GM23338 (cell line): ENCODE data around the gene AGAP1. TPM values are rescaled to one million over a fixed set of nuclear protein-coding genes. Genes with fewer than 3 reads are reported as not detected.

Experiments
- ATAC-seq: fragments of 200-7000 bp; cut with Tn5 transposase; 3 replicates; pipeline ENCODE4 v1.9.1; 2020
- DNase-seq: peaks from one replicate; pipeline ENCODE4 v3.0.0-alpha.2; 2015; ENCODE audit warnings: low spot score
- H2AFZ ChIP-seq: fragments of 200-600 bp; sonication (generic); 2 replicates; pipeline ENCODE4 v1.8.0; 2016; ENCODE audit warnings: antibody characterized with exemption, mild to moderate bottlenecking, moderate library complexity
- H3F3A ChIP-seq: fragments of 200-600 bp; sonication (generic); replicated peaks from 2 replicates; pipeline ENCODE4 v1.8.0; 2017; ENCODE audit warnings: antibody characterized with exemption, mixed run types, low read depth
- H3K27ac ChIP-seq: fragments of 200-600 bp; sonication (generic); 2 replicates; pipeline ENCODE4 v1.6.1; 2016; ENCODE audit warnings: low read depth
- H3K27me3 ChIP-seq: fragments of 200-600 bp; sonication (generic); 2 replicates; pipeline ENCODE4 v1.8.0; 2016; ENCODE audit warnings: mild to moderate bottlenecking, mixed run types, moderate library complexity; ENCODE audit not compliant: insufficient read depth
- H3K36me3 ChIP-seq: fragments of 200-600 bp; sonication (generic); 2 replicates; pipeline ENCODE4 v1.8.0; 2016; ENCODE audit warnings: mild to moderate bottlenecking; ENCODE audit not compliant: insufficient read depth
- H3K4me1 ChIP-seq: fragments of 200-600 bp; sonication (generic); 2 replicates; pipeline ENCODE4 v1.8.0; 2016; ENCODE audit warnings: mild to moderate bottlenecking, moderate library complexity; ENCODE audit not compliant: insufficient read depth
- H3K4me2 ChIP-seq: fragments of 200-600 bp; sonication (generic); 2 replicates; pipeline ENCODE4 v1.7.1; 2017; ENCODE audit warnings: mixed run types
- H3K4me3 ChIP-seq: fragments of 200-600 bp; sonication (generic); 2 replicates; pipeline ENCODE4 v1.6.1; 2016; ENCODE audit warnings: mixed run types
- H3K79me2 ChIP-seq: fragments of 200-600 bp; sonication (generic); replicated peaks from 2 replicates; pipeline ENCODE4 v1.8.0; 2017; ENCODE audit warnings: mild to moderate bottlenecking; ENCODE audit not compliant: insufficient read depth
- H3K9me2 ChIP-seq: fragments of 200-600 bp; sonication (generic); 2 replicates; pipeline ENCODE4 v1.8.0; 2017; ENCODE audit not compliant: insufficient read depth
- H4K20me1 ChIP-seq: fragments of 200-600 bp; sonication (generic); replicated peaks from 2 replicates; pipeline ENCODE4 v1.8.0; 2017; ENCODE audit warnings: mild to moderate bottlenecking; ENCODE audit not compliant: insufficient read depth
- H3K27ac Mint-ChIP-seq: 2 replicates; pipeline ENCODE4 v1.8.0; 2020; ENCODE audit warnings: inconsistent platforms, mild to moderate bottlenecking, moderate library complexity, mixed read lengths
- H3K27me3 Mint-ChIP-seq: 3 replicates; pipeline ENCODE4 v1.8.0; 2022; ENCODE audit warnings: low read depth, mild to moderate bottlenecking, moderate library complexity, mixed read lengths, inconsistent platforms; ENCODE audit not compliant: insufficient read depth, poor library complexity
- H3K36me3 Mint-ChIP-seq: 3 replicates; pipeline ENCODE4 v1.8.0; 2021; ENCODE audit warnings: low read depth, mild to moderate bottlenecking, inconsistent platforms, moderate library complexity, mixed read lengths
- H3K4me1 Mint-ChIP-seq: 3 replicates; pipeline ENCODE4 v1.8.0; 2020; ENCODE audit warnings: mild to moderate bottlenecking, inconsistent platforms, mixed read lengths
- H3K4me3 Mint-ChIP-seq: 3 replicates; pipeline ENCODE4 v1.8.0; 2021; ENCODE audit warnings: moderate library complexity, mild to moderate bottlenecking, inconsistent platforms, mixed read lengths
- H3K9me3 Mint-ChIP-seq: 3 replicates; pipeline ENCODE4 v1.8.0; 2020; ENCODE audit warnings: moderate library complexity, mild to moderate bottlenecking, inconsistent platforms, mixed read lengths
- CREB1 ChIP-seq: fragments of 250-450 bp; sonication (Bioruptor Pico); IDR thresholded peaks from 2 replicates; pipeline ENCODE4 v1.5.0; 2020; ENCODE audit warnings: low read depth, mild to moderate bottlenecking, moderate library complexity
- EZH2 ChIP-seq: fragments of 200-600 bp; sonication (generic); IDR thresholded peaks from one replicate; pipeline ENCODE4 v1.8.0; 2017; ENCODE audit warnings: antibody characterized with exemption, mild to moderate bottlenecking, low read depth; ENCODE audit not compliant: unreplicated experiment
- EZH2phosphoT487 ChIP-seq: fragments of 200-600 bp; sonication (generic); IDR thresholded peaks from one replicate; pipeline ENCODE4 v1.8.1; 2018; ENCODE audit warnings: antibody characterized with exemption; ENCODE audit not compliant: unreplicated experiment
- JUNB ChIP-seq: IDR thresholded peaks from one replicate; pipeline ENCODE4 v1.6.1; 2016; ENCODE audit warnings: antibody characterized with exemption; ENCODE audit not compliant: unreplicated experiment
- NANOG ChIP-seq: IDR thresholded peaks from 2 replicates; pipeline ENCODE4 v1.6.1; 2016; ENCODE audit warnings: antibody characterized with exemption, borderline replicate concordance
- POLR2AphosphoS5 ChIP-seq: IDR thresholded peaks from 2 replicates; pipeline ENCODE4 v1.6.1; 2016; ENCODE audit warnings: antibody characterized with exemption, low read depth
- STAT1 ChIP-seq: IDR thresholded peaks from one replicate; pipeline ENCODE4 v1.6.1; 2016; ENCODE audit warnings: antibody characterized with exemption; ENCODE audit not compliant: unreplicated experiment
- ZNF114 ChIP-seq: fragments of 250-450 bp; sonication (Bioruptor Pico); IDR thresholded peaks from 2 replicates; pipeline ENCODE4 v1.5.0; 2020; ENCODE audit warnings: mild to moderate bottlenecking, moderate library complexity
- ZNF331 ChIP-seq: fragments of 250-450 bp; sonication (Bioruptor Pico); IDR thresholded peaks from 2 replicates; pipeline ENCODE4 v1.5.0; 2020; ENCODE audit warnings: low read depth, mild to moderate bottlenecking, moderate library complexity
- polyA plus RNA-seq: library from polyadenylated mRNA; unstranded; fragments of >200 nt; fragmentation: Nextera tagmentation; extraction: Ambion mirVana; gene quantifications from 2 replicates; pipeline ENCODE4 v1.2.1, GENCODE V29; 2016
- total RNA-seq: library from RNA; depleted of rRNA; stranded (reverse); fragments of >200 nt; shearing (Covaris generic); gene quantifications from 2 replicates; pipeline ENCODE4 v1.2.3, GENCODE V29; 2014
- TF ChIP-seq, protein P1 (sequence below), 2 experiments: fragments of 200-600 bp in 1 of 2; sonication (generic) in 1 of 2; conservative IDR thresholded peaks; 2 replicates each; pipeline versions ENCODE4 v1.5.1 to v1.6.1; 2016 to 2017; ENCODE audit warnings: antibody characterized with exemption in 2 of 2, low read depth in 2 of 2, mild to moderate bottlenecking in 2 of 2, moderate library complexity in 1 of 2
- TF ChIP-seq, protein P2 (sequence below): IDR thresholded peaks from one replicate; pipeline ENCODE4 v1.6.1; 2018; ENCODE audit warnings: antibody characterized with exemption; ENCODE audit not compliant: unreplicated experiment
- TF ChIP-seq, protein P3 (sequence below): IDR thresholded peaks from 2 replicates; pipeline ENCODE4 v1.6.1; 2016; ENCODE audit warnings: antibody characterized with exemption

The AGAP1 gene
- total and polyA plus RNA-seq, 2 experiments from 2014 or later: 13.3 to 27.9 TPM

DNA sequence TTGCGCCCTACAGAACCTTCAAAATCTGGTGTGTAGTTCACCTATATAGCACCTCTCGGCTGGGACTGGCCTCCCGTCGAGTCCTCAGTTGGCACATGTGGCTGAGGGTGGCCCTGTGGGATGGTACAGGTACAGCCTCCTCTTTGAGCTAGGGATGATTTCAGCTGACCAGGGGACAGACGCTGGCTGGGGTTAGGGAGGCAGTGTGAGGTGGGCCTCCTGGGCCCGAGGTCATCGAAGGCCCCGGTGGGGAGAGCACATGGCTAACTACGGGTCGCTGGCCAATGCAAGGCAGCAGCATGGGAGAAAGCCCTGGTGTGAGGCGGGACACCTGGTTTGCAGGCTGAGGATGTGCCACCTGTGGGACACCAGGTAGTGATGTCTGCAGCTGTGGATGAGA, 369.6 kb downstream of the AGAP1 start:
- Histone ChIP-seq H3K27me3 (no peaks in the 10 kb centered on the region), H2AFZ (no peak overlapping the region), H3K27ac (no peak overlapping the region), H3K4me3 (no peak overlapping the region), H3K36me3 (no peaks in the 10 kb centered on the region), H3K4me2 (no peak overlapping the region), H3K4me1 (peaks cover 30% of the 10 kb centered on the region), H3F3A (no peaks in the 10 kb centered on the region), H4K20me1 (no peaks in the 10 kb centered on the region), H3K9me2 (no peaks in the 10 kb centered on the region), H3K79me2 (0 out of 2 replicates have a peak, but pooled peaks cover 4% of the 10 kb centered on the region)
- ATAC-seq (no peak), DNase-seq (no peak)
- no peaks in the 10 kb centered on the region for H3K36me3 Mint-ChIP-seq
- TF ChIP-seq JUNB (no peak), STAT1 (no peak)
- TF ChIP-seq, protein P1, sequence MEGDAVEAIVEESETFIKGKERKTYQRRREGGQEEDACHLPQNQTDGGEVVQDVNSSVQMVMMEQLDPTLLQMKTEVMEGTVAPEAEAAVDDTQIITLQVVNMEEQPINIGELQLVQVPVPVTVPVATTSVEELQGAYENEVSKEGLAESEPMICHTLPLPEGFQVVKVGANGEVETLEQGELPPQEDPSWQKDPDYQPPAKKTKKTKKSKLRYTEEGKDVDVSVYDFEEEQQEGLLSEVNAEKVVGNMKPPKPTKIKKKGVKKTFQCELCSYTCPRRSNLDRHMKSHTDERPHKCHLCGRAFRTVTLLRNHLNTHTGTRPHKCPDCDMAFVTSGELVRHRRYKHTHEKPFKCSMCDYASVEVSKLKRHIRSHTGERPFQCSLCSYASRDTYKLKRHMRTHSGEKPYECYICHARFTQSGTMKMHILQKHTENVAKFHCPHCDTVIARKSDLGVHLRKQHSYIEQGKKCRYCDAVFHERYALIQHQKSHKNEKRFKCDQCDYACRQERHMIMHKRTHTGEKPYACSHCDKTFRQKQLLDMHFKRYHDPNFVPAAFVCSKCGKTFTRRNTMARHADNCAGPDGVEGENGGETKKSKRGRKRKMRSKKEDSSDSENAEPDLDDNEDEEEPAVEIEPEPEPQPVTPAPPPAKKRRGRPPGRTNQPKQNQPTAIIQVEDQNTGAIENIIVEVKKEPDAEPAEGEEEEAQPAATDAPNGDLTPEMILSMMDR (conservative IDR thresholded peaks at IDR 0.05; ENCODE audit: low read depth in 2 of 2): no peak
- TF ChIP-seq, protein P2, sequence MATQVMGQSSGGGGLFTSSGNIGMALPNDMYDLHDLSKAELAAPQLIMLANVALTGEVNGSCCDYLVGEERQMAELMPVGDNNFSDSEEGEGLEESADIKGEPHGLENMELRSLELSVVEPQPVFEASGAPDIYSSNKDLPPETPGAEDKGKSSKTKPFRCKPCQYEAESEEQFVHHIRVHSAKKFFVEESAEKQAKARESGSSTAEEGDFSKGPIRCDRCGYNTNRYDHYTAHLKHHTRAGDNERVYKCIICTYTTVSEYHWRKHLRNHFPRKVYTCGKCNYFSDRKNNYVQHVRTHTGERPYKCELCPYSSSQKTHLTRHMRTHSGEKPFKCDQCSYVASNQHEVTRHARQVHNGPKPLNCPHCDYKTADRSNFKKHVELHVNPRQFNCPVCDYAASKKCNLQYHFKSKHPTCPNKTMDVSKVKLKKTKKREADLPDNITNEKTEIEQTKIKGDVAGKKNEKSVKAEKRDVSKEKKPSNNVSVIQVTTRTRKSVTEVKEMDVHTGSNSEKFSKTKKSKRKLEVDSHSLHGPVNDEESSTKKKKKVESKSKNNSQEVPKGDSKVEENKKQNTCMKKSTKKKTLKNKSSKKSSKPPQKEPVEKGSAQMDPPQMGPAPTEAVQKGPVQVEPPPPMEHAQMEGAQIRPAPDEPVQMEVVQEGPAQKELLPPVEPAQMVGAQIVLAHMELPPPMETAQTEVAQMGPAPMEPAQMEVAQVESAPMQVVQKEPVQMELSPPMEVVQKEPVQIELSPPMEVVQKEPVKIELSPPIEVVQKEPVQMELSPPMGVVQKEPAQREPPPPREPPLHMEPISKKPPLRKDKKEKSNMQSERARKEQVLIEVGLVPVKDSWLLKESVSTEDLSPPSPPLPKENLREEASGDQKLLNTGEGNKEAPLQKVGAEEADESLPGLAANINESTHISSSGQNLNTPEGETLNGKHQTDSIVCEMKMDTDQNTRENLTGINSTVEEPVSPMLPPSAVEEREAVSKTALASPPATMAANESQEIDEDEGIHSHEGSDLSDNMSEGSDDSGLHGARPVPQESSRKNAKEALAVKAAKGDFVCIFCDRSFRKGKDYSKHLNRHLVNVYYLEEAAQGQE: no peak
- TF ChIP-seq, protein P3, sequence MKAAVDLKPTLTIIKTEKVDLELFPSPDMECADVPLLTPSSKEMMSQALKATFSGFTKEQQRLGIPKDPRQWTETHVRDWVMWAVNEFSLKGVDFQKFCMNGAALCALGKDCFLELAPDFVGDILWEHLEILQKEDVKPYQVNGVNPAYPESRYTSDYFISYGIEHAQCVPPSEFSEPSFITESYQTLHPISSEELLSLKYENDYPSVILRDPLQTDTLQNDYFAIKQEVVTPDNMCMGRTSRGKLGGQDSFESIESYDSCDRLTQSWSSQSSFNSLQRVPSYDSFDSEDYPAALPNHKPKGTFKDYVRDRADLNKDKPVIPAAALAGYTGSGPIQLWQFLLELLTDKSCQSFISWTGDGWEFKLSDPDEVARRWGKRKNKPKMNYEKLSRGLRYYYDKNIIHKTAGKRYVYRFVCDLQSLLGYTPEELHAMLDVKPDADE: no peak
- no peaks in the 10 kb centered on the region for H3K9me3 Mint-ChIP-seq
- no peak overlapping the region for H3K27ac Mint-ChIP-seq
- H3K27me3 Mint-ChIP-seq: peaks cover 4% of the 10 kb centered on the region
- no peak overlapping the region for H3K4me3 Mint-ChIP-seq
- peaks cover 57% of the 10 kb centered on the region for H3K4me1 Mint-ChIP-seq

DNA sequence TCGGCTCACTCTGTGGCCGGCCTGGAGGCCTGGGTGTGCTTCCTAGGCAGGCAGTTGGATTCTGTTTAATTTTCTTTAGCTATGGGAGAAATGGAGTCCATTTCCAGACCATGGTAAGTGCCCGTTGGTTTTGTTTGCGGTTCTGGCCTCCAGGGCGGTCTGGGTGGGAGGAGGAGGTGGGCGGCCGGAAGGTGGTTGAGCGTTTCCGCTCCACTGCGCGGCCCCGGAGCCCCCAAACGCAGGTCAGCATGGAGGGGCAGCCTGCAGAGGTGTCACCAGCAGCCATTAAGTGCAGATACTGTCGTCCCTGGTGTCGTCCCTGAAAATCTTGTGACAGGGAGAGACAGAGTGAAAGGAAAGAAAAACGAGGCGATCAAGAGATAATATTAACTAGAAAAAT, 370.5 kb downstream of the AGAP1 start:
- no peak overlapping the region for H3K4me3 Mint-ChIP-seq
- Histone ChIP-seq H3K36me3 (no peaks in the 10 kb centered on the region), H3K9me2 (no peaks in the 10 kb centered on the region), H3K4me2 (no peak overlapping the region), H3K4me3 (no peak overlapping the region), H4K20me1 (no peaks in the 10 kb centered on the region), H3K4me1 (peaks cover 26% of the 10 kb centered on the region), H3K27ac (no peak overlapping the region), H2AFZ (no peak overlapping the region), H3K79me2 (0 out of 2 replicates have a peak, but pooled peaks cover 4% of the 10 kb centered on the region), H3F3A (no peaks in the 10 kb centered on the region), H3K27me3 (no peaks in the 10 kb centered on the region)
- no peaks in the 10 kb centered on the region for H3K36me3 Mint-ChIP-seq
- DNase-seq (no peak), ATAC-seq (no peak; the same call in 2 of the 3 replicates)
- peaks cover 4% of the 10 kb centered on the region for H3K27me3 Mint-ChIP-seq
- H3K4me1 Mint-ChIP-seq: peaks cover 50% of the 10 kb centered on the region
- H3K27ac Mint-ChIP-seq: 0 out of 2 replicates have a peak overlapping the region, but pooled peaks have one; percentile 23
- H3K9me3 Mint-ChIP-seq: no peaks in the 10 kb centered on the region
- TF ChIP-seq, protein P2: no peak
- TF ChIP-seq ZNF114 (CRISPR knock-in tag) (no peak), STAT1 (no peak), POLR2AphosphoS5 (no peak), NANOG (no peak), JUNB (no peak), ZNF331 (no peak), EZH2 (no peak), EZH2phosphoT487 (no peak), CREB1 (no peak)
- TF ChIP-seq, protein P1 (conservative IDR thresholded peaks at IDR 0.05; ENCODE audit: low read depth in 2 of 2): no peak
